A549 (cell line): ENCODE data around the gene SLC12A7. TPM values are rescaled to one million over a fixed set of nuclear protein-coding genes. Genes with fewer than 3 reads are reported as not detected.

Source experiments
- ATAC-seq, 2 experiments: fragments of 200-7000 bp in 1 of 2; fragments of >200 bp in 1 of 2; cut with Nextera tagmentation in 1 of 2; cut with Tn5 transposase in 1 of 2; 3 replicates each; pipeline versions ENCODE4 v1.8.0 to v1.9.1; 2018 to 2020; ENCODE audit warnings: mild to moderate bottlenecking in 1 of 2, moderate library complexity in 1 of 2
- CTCF ChIA-PET: fragments of 300-600 bp; sonication (Branson Sonifier 250); formaldehyde crosslinking; extraction: SDS; loops from one replicate; lab custom pipeline; 2021; ENCODE audit warnings: antibody characterized with exemption, inconsistent platforms; lab: Yijun Ruan, JAX
- POLR2A ChIA-PET: fragments of 350-600 bp; formaldehyde crosslinking; extraction: SDS; loops from one replicate; lab custom pipeline; 2021; ENCODE audit warnings: antibody characterized with exemption, inconsistent platforms; lab: Yijun Ruan, JAX
- DNase-seq, 2 experiments: peaks; one replicate each; pipeline versions ENCODE4 v3.0.0 to v3.0.0-alpha.2; 2011 to 2016; ENCODE audit warnings: low read depth in 1 of 2, low spot score in 1 of 2
- FAIRE-seq: peaks from 2 replicates; lab custom pipeline; 2011; peaks lifted over from hg19 to GRCh38; lab: Jason Lieb, UNC
- H3K27ac ChIP-seq, 2 experiments: fragments of >200 bp; sonication (Bioruptor Twin); formaldehyde crosslinking; 3 replicates each; pipeline ENCODE4 v1.5.1; 2016 to 2017
- H3K4me1 ChIP-seq: fragments of >200 bp; sonication (Bioruptor Twin); formaldehyde crosslinking; 3 replicates; pipeline ENCODE4 v1.6.1; 2016
- H3K4me2 ChIP-seq: fragments of >200 bp; sonication (Bioruptor Twin); formaldehyde crosslinking; 3 replicates; pipeline ENCODE4 v1.6.1; 2016
- H3K4me3 ChIP-seq: fragments of >200 bp; sonication (Bioruptor Twin); formaldehyde crosslinking; 3 replicates; pipeline ENCODE4 v1.5.1; 2016
- H3K9me3 ChIP-seq: fragments of >200 bp; sonication (Bioruptor Twin); formaldehyde crosslinking; 3 replicates; pipeline ENCODE4 v1.6.1; 2016
- CBX2 ChIP-seq: fragments of 200-600 bp; sonication (generic); IDR thresholded peaks from 2 replicates; pipeline ENCODE4 v1.6.1; 2016; ENCODE audit warnings: low read depth, mild to moderate bottlenecking, borderline replicate concordance
- CEBPB ChIP-seq, 2 experiments: fragments of >200 bp in 1 of 2; sonication (Bioruptor Twin) in 1 of 2; formaldehyde crosslinking in 1 of 2; IDR thresholded peaks; 2 replicates each; pipeline ENCODE4 v1.6.1; 2012 to 2016
- CHD2 ChIP-seq: fragments of 150-350 bp; IDR thresholded peaks from 2 replicates; pipeline ENCODE4 v1.6.1; 2014; ENCODE audit warnings: low read length; ENCODE audit not compliant: partially characterized antibody
- CHD4 ChIP-seq: fragments of 200-600 bp; sonication (generic); IDR thresholded peaks from 2 replicates; pipeline ENCODE4 v1.6.1; 2016; ENCODE audit warnings: antibody characterized with exemption, mild to moderate bottlenecking, borderline replicate concordance
- FOSB ChIP-seq: fragments of 250-450 bp; sonication (Bioruptor Pico); IDR thresholded peaks from 2 replicates; pipeline ENCODE4 v1.5.0; 2020; ENCODE audit warnings: mild to moderate bottlenecking, moderate library complexity
- FOSL2 ChIP-seq, 2 experiments: fragments of 450-650 bp in 1 of 2; fragments of >200 bp in 1 of 2; sonication (Bioruptor Twin) in 1 of 2; formaldehyde crosslinking; IDR thresholded peaks; 2 replicates each; pipeline versions ENCODE4 v1.5.0 to v1.6.1; 2016 to 2020; ENCODE audit warnings: mild to moderate bottlenecking in 1 of 2, moderate library complexity in 1 of 2
- HOXA7 ChIP-seq: fragments of 250-450 bp; sonication (Bioruptor Pico); IDR thresholded peaks from 2 replicates; pipeline ENCODE4 v1.5.0; 2020; ENCODE audit warnings: mild to moderate bottlenecking, moderate library complexity
- HOXB13 ChIP-seq: fragments of 250-450 bp; sonication (Bioruptor Pico); IDR thresholded peaks from 2 replicates; pipeline ENCODE4 v1.5.0; 2020; ENCODE audit warnings: low read depth, mild to moderate bottlenecking, moderate library complexity
- HOXB5 ChIP-seq: fragments of 250-450 bp; sonication (Bioruptor Pico); IDR thresholded peaks from 2 replicates; pipeline ENCODE4 v1.5.0; 2020; ENCODE audit warnings: mild to moderate bottlenecking, moderate library complexity
- MAFK ChIP-seq: fragments of 450-650 bp; IDR thresholded peaks from 2 replicates; pipeline ENCODE4 v1.6.1; 2014; ENCODE audit not compliant: partially characterized antibody
- MAZ ChIP-seq: fragments of 150-350 bp; IDR thresholded peaks from 2 replicates; pipeline ENCODE4 v1.6.1; 2014; ENCODE audit warnings: antibody characterized with exemption, low read depth, low read length, borderline replicate concordance
- MYC ChIP-seq: IDR thresholded peaks from 2 replicates; pipeline ENCODE4 v1.6.1; 2012; ENCODE audit warnings: mild to moderate bottlenecking, inconsistent platforms, low read length, improper control_type of control experiment, borderline replicate concordance
- NFE2L2 ChIP-seq: fragments of 150-350 bp; conservative IDR thresholded peaks from 2 replicates; pipeline ENCODE4 v1.6.1; 2014; ENCODE audit warnings: low read length
- NPAS2 ChIP-seq: fragments of 250-450 bp; sonication (Bioruptor Pico); IDR thresholded peaks from 2 replicates; pipeline ENCODE4 v1.8.0; 2022; ENCODE audit warnings: mild to moderate bottlenecking, moderate library complexity, borderline replicate concordance
- POLR2A ChIP-seq: IDR thresholded peaks from 2 replicates; pipeline ENCODE4 v1.6.1; 2012; ENCODE audit warnings: mild to moderate bottlenecking, low read length
- RCOR1 ChIP-seq: fragments of 150-350 bp; IDR thresholded peaks from 2 replicates; pipeline ENCODE4 v1.6.1; 2014; ENCODE audit warnings: antibody characterized with exemption, low read length, low read depth
- RFX5 ChIP-seq: fragments of 450-650 bp; IDR thresholded peaks from 2 replicates; pipeline ENCODE4 v1.7.1; 2014; ENCODE audit warnings: antibody characterized with exemption, mild to moderate bottlenecking, moderate library complexity
- SREBF2 ChIP-seq: fragments of 450-650 bp; IDR thresholded peaks from 2 replicates; pipeline ENCODE4 v1.6.1; 2014; ENCODE audit warnings: mild to moderate bottlenecking, moderate library complexity
- ZC3H11A ChIP-seq: fragments of 450-650 bp; IDR thresholded peaks from 2 replicates; pipeline ENCODE4 v1.6.1; 2014; ENCODE audit warnings: antibody characterized with exemption, mild to moderate bottlenecking
- ZSCAN20 ChIP-seq: fragments of 250-450 bp; sonication (Bioruptor Pico); IDR thresholded peaks from 2 replicates; pipeline ENCODE4 v1.8.0; 2022; ENCODE audit warnings: mild to moderate bottlenecking, moderate library complexity
- WGBS: methylation state at CpG from one replicate; pipeline ENCODE4 v1.1.6; 2017; ENCODE audit errors: missing lambda C conversion rate; 5-methylcytosine and 5-hydroxymethylcytosine counted together
- polyA plus RNA-seq, 4 experiments: library from polyadenylated mRNA; depleted of rRNA in 3 of 4; stranded (reverse); fragments of >200 nt; fragmentation: RNase III in 1 of 4; extraction: RNeasy Plus Mini Kit Qiagen cat#74134 plus additional on column Dnase treatment in 1 of 4; gene quantifications; 2 replicates in 3 of 4; 3 replicates in 1 of 4; pipeline ENCODE4 v1.2.3, GENCODE V29; 2011 to 2017
- TF ChIP-seq, protein P1 (sequence below): fragments of 250-450 bp; sonication (Bioruptor Pico); IDR thresholded peaks from 2 replicates; pipeline ENCODE4 v1.5.0; 2021; ENCODE audit warnings: mild to moderate bottlenecking, moderate library complexity, borderline replicate concordance
- TF ChIP-seq, protein P2 (sequence below): fragments of >200 bp; sonication (Bioruptor Twin); formaldehyde crosslinking; IDR thresholded peaks from 3 replicates; pipeline ENCODE4 v1.6.1; 2016
- TF ChIP-seq, protein P3 (sequence below): fragments of 200-600 bp; sonication (generic); IDR thresholded peaks from 2 replicates; pipeline ENCODE4 v1.6.1; 2016; ENCODE audit warnings: antibody characterized with exemption, mild to moderate bottlenecking, moderate library complexity
- TF ChIP-seq, protein P4 (sequence below): fragments of >200 bp; sonication (Bioruptor Twin); formaldehyde crosslinking; IDR thresholded peaks from 2 replicates; pipeline ENCODE4 v1.6.1; 2016
- TF ChIP-seq, protein P5 (sequence below): fragments of 150-350 bp; IDR thresholded peaks from 2 replicates; pipeline ENCODE4 v1.6.1; 2014; ENCODE audit warnings: low read depth, mild to moderate bottlenecking, low read length

SLC12A7 gene
- polyA plus RNA-seq, 2 of the 4 experiments (the other 2 are of a cell fraction): 11.2 to 22.5 TPM

DNA sequence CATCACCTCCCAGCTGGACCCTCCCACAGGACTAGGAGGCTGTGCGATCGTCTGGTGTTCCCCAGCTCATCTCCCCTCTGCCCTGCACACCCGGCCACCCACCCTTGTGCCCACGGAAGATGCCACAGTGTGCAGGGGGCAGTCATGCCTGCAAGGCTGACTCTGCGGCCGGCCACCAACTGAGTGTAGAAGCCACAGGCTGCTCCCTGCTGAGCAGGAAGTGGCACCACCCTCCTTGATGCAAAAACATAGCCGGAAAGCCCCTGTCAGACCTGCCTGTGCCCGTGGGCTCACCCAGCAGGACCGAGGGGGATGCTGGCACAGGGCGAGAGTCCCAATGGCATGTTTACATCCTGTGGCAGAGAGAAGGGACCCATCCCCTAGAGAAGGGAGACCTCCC is 40.3 kb upstream of the SLC12A7 start:
- CTCF ChIA-PET: interaction anchor here (2.2 to 7.4 kb wide), 4 partner anchors 10 to 22 kb away, joined by 6 to 55 read pairs (median 33); no protein-coding TSS in a partner anchor
- 42% methylated on average over 7 of the region's 10 CpGs for WGBS
- Histone ChIP-seq H3K9me3 (no peaks in the 10 kb centered on the region), H3K4me3 (no peak overlapping the region), H3K27ac (no peak overlapping the region), H3K4me2 (no peak overlapping the region), H3K4me1 (peaks cover 8% of the 10 kb centered on the region; the same call in 1 of the 3 replicates)
- no peak for ATAC-seq
- DNase-seq: no peak
- TF ChIP-seq RCOR1 (no peak), SREBF2 (no peak), MYC (no peak), CHD2 (no peak), FOSB (CRISPR knock-in tag) (no peak), NPAS2 (no peak), RFX5 (no peak), CBX2 (no peak)
- TF ChIP-seq, protein P1, sequence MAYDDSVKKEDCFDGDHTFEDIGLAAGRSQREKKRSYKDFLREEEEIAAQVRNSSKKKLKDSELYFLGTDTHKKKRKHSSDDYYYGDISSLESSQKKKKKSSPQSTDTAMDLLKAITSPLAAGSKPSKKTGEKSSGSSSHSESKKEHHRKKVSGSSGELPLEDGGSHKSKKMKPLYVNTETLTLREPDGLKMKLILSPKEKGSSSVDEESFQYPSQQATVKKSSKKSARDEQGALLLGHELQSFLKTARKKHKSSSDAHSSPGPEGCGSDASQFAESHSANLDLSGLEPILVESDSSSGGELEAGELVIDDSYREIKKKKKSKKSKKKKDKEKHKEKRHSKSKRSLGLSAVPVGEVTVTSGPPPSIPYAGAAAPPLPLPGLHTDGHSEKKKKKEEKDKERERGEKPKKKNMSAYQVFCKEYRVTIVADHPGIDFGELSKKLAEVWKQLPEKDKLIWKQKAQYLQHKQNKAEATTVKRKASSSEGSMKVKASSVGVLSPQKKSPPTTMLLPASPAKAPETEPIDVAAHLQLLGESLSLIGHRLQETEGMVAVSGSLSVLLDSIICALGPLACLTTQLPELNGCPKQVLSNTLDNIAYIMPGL (CRISPR knock-in tag): no peak
- TF ChIP-seq, protein P2, sequence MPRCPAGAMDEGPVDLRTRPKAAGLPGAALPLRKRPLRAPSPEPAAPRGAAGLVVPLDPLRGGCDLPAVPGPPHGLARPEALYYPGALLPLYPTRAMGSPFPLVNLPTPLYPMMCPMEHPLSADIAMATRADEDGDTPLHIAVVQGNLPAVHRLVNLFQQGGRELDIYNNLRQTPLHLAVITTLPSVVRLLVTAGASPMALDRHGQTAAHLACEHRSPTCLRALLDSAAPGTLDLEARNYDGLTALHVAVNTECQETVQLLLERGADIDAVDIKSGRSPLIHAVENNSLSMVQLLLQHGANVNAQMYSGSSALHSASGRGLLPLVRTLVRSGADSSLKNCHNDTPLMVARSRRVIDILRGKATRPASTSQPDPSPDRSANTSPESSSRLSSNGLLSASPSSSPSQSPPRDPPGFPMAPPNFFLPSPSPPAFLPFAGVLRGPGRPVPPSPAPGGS: no peak
- TF ChIP-seq, protein P3, sequence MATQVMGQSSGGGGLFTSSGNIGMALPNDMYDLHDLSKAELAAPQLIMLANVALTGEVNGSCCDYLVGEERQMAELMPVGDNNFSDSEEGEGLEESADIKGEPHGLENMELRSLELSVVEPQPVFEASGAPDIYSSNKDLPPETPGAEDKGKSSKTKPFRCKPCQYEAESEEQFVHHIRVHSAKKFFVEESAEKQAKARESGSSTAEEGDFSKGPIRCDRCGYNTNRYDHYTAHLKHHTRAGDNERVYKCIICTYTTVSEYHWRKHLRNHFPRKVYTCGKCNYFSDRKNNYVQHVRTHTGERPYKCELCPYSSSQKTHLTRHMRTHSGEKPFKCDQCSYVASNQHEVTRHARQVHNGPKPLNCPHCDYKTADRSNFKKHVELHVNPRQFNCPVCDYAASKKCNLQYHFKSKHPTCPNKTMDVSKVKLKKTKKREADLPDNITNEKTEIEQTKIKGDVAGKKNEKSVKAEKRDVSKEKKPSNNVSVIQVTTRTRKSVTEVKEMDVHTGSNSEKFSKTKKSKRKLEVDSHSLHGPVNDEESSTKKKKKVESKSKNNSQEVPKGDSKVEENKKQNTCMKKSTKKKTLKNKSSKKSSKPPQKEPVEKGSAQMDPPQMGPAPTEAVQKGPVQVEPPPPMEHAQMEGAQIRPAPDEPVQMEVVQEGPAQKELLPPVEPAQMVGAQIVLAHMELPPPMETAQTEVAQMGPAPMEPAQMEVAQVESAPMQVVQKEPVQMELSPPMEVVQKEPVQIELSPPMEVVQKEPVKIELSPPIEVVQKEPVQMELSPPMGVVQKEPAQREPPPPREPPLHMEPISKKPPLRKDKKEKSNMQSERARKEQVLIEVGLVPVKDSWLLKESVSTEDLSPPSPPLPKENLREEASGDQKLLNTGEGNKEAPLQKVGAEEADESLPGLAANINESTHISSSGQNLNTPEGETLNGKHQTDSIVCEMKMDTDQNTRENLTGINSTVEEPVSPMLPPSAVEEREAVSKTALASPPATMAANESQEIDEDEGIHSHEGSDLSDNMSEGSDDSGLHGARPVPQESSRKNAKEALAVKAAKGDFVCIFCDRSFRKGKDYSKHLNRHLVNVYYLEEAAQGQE: no peak
- POLR2A ChIA-PET: no interaction called here
- no peak for FAIRE-seq

DNA sequence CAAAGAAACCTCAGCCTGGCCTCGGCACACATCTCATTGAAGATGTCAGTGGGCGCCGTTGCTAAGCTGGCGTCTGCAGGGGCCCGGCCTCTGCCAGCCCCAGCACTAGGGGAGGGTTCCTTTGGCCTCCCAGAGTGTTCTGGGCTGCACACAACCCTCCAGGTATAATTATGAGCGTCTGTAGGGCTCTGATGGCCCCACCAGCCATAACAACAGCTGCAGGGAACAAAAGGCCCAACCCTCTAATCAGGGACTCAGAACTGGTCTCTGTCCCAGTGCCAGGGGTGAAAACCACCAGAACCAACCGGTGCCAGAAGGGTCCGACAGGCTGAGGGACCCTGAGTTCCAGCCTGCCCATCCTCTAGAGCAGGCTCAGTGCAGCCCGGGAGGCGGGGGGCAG is 39.5 kb upstream of the SLC12A7 start:
- POLR2A ChIA-PET: no interaction called here
- FAIRE-seq: no peak

More for the DNA sequence above, 39.5 kb upstream of the SLC12A7 start:
- no peak for ATAC-seq
- WGBS: 72% methylated on average over 8 of the region's 10 CpGs
- H3K9me3 ChIP-seq: no peaks in the 10 kb centered on the region
- no peak for DNase-seq
- TF ChIP-seq MAFK (no peak), HOXB5 (CRISPR knock-in tag) (no peak), HOXB13 (no peak), POLR2A (no peak), MYC (no peak), CHD2 (no peak), ZC3H11A (no peak), CEBPB (IDR thresholded peaks at IDR 0.05) (no peak), ZSCAN20 (no peak), RCOR1 (no peak), HOXA7 (no peak), CHD4 (no peak), CBX2 (no peak), MAZ (no peak), FOSL2 (IDR thresholded peaks at IDR 0.05) (no peak), FOSL2 (CRISPR knock-in tag; IDR thresholded peaks at IDR 0.05) (no peak), NFE2L2 (no peak)
- TF ChIP-seq, protein P4, sequence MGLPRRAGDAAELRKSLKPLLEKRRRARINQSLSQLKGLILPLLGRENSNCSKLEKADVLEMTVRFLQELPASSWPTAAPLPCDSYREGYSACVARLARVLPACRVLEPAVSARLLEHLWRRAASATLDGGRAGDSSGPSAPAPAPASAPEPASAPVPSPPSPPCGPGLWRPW: no peak
- TF ChIP-seq, protein P2: no peak
- TF ChIP-seq, protein P5, sequence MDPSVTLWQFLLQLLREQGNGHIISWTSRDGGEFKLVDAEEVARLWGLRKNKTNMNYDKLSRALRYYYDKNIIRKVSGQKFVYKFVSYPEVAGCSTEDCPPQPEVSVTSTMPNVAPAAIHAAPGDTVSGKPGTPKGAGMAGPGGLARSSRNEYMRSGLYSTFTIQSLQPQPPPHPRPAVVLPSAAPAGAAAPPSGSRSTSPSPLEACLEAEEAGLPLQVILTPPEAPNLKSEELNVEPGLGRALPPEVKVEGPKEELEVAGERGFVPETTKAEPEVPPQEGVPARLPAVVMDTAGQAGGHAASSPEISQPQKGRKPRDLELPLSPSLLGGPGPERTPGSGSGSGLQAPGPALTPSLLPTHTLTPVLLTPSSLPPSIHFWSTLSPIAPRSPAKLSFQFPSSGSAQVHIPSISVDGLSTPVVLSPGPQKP: no peak
- no peak overlapping the region for H3K4me2 ChIP-seq
- no peak overlapping the region for H3K4me3 ChIP-seq
- CTCF ChIA-PET: interaction anchor here (2.1 to 7.4 kb wide), 5 partner anchors 11 to 228 kb away, joined by 5 to 55 read pairs (median 17); no protein-coding TSS in a partner anchor
- H3K4me1 ChIP-seq: peaks cover 8% of the 10 kb centered on the region; the same call in 1 of the 3 replicates
- H3K27ac ChIP-seq: no peak overlapping the region
